Bronchial epithelial cell (primary cell): ENCODE results near the gene GAS5. TPM values are rescaled to one million over a fixed set of nuclear protein-coding genes. Genes with fewer than 3 reads are reported as not detected.

Source experiments
- DNase-seq: peaks from one replicate; pipeline ENCODE4 v3.0.0-alpha.2; 2010; ENCODE audit warnings: low read depth
- FAIRE-seq: peaks from 2 replicates; lab custom pipeline; 2011; peaks lifted over from hg19 to GRCh38; lab: Jason Lieb, UNC
- H3K27me3 ChIP-seq: 2 replicates; pipeline ENCODE4 v1.5.1; 2011; ENCODE audit warnings: low read length; ENCODE audit not compliant: control insufficient read depth, insufficient read depth
- H3K36me3 ChIP-seq: 2 replicates; pipeline ENCODE4 v1.5.1; 2011; ENCODE audit warnings: low read length; ENCODE audit not compliant: control insufficient read depth, insufficient read depth
- H3K4me3 ChIP-seq: 2 replicates; pipeline ENCODE4 v1.5.1; 2011; ENCODE audit warnings: mild to moderate bottlenecking, low read depth, low read length, control low read depth
- total RNA-seq: library from RNA; depleted of rRNA; stranded (reverse); fragments of >200 nt; gene quantifications from 2 replicates; pipeline ENCODE4 v1.2.1, GENCODE V29; 2014
- TF ChIP-seq, protein P1 (sequence below): IDR thresholded peaks from 2 replicates; pipeline ENCODE4 v1.5.1; 2011; ENCODE audit warnings: mild to moderate bottlenecking, moderate library complexity, low read length, control low read depth, inconsistent platforms; ENCODE audit not compliant: insufficient read depth, severe bottlenecking

GAS5 gene
- total RNA-seq, 1 donor from 2014 or later = 2,584 TPM

DNA sequence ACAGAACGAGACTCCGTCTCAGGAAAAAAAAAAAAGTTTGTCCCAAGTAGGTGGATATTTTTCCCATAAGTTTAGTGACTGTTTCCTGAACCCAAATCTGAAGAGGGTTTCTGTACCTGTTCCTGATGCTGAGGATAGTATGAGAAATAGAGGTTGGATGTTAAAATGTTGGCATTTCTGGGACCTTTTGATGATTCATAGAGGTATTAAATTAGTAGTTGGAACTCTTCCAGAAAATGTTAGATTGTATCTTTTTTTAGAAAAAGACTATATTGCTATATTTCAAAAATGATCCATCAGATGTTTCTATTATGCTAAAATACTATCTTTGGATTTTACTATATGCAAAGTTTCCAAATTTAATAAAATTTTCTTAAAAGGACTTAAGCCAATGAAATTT, 40.2 kb downstream of the GAS5 start:
- H3K4me3 ChIP-seq = no peak overlapping the region
- no peaks in the 10 kb centered on the region for H3K27me3 ChIP-seq
- TF ChIP-seq, protein P1, sequence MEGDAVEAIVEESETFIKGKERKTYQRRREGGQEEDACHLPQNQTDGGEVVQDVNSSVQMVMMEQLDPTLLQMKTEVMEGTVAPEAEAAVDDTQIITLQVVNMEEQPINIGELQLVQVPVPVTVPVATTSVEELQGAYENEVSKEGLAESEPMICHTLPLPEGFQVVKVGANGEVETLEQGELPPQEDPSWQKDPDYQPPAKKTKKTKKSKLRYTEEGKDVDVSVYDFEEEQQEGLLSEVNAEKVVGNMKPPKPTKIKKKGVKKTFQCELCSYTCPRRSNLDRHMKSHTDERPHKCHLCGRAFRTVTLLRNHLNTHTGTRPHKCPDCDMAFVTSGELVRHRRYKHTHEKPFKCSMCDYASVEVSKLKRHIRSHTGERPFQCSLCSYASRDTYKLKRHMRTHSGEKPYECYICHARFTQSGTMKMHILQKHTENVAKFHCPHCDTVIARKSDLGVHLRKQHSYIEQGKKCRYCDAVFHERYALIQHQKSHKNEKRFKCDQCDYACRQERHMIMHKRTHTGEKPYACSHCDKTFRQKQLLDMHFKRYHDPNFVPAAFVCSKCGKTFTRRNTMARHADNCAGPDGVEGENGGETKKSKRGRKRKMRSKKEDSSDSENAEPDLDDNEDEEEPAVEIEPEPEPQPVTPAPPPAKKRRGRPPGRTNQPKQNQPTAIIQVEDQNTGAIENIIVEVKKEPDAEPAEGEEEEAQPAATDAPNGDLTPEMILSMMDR = no peak
- no peak for DNase-seq
- no peak for FAIRE-seq
- H3K36me3 ChIP-seq = no peaks in the 10 kb centered on the region

DNA sequence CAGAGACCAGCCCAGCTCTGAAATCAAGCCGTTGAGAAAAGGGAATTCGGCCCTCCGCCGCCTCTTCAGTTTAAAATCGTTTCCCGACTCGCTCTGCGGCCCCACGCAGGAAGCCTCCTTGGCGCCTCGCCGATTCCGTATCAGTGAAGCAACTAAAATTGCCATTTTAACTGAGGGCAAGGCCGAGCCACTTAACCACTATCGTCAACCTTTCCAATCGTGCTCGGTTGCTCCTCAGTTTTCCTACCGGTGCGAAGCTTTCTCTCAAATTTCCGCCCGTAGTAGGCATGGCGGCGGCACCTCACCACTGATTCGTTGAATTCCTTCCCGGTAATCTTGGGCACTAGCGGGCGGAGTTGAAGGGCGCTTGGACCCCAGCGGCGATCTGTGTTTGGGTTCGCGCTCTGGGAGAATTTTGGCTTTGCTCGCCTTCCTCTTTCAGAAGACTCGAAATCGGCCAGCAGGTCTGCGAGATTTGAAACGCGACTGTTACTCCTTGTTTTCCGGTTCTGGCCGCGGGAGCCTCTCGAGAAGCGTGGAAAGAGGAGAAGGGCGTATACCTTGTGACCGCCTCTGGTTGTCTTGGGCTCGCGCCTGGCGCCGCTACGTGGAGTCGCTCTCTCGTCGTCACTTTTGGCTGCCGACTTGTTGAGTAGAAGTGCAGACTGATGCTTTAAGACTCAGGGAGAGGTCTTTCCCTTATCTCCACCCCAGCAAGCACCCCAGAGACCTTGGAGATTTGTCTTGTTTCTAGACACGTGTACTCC, 43.3 kb downstream of the GAS5 start, which contains the start of the genes CENPL and DARS2:
Gene CENPL (minus strand): TSS at position 569 of the 767 bp plus-strand sequence. CDS start 13,584 bp downstream, outside the sequence.
Gene DARS2 (plus strand): TSS at position 359 of the 767 bp plus-strand sequence. CDS start 557 bp downstream, outside the sequence.
- TF ChIP-seq, protein P1 = no peak
- peak within 1 kb of the TSS; percentile 67 for H3K4me3 ChIP-seq
- FAIRE-seq (peak; percentile 13), DNase-seq (peak; percentile 95)
- no peaks in the 10 kb centered on the region for H3K36me3 ChIP-seq
- no peaks in the 10 kb centered on the region for H3K27me3 ChIP-seq

DNA sequence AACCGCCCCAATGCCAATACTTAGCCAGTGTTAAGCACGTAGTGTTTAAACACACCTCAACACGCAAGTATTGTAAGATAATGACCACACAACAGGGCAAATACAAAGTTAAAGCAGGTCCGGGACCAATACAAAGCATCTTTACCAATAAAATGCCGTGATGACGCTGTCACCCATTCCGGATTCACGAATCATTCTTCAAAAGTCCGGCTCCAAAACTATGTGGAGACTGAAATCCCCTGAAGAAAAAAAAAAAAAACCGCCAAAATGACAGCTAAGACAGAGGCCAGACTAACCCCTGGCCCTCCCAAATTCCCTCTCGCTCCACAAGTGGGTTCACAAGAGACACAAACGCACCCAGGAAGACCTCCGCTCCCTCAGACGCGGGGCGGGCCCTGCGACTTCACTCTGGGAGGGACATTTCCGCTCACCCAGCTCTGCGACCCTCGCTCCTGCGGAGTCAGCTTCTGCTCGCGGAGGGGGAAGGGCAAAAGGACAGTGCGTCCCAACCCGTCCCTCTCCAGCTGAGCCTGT, 43.9 kb downstream of the GAS5 start:
- Histone ChIP-seq H3K27me3 (no peaks in the 10 kb centered on the region), H3K36me3 (no peaks in the 10 kb centered on the region), H3K4me3 (peak overlapping the region; percentile 67)
- TF ChIP-seq, protein P1 = no peak
- FAIRE-seq (no peak), DNase-seq (peak; percentile 29)

DNA sequence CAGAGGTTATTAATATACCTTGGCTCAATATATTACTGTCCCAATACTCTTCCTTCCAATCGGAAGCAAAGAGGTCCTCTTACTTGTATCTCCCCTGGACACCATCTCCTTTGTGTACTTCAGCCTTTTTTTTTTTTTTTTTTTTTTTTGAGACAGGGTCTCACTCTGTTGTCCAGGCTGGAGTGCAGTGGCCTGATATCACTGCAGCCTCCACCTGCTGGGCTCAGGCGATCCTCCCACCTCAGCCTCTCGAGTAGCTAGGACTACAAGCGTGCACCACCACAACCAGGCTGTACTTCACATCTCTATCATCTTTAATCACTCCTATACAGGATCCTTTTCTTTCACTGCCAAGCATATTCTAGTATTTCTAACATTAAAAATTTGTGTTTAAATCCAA, 46.1 kb downstream of the GAS5 start:
- Histone ChIP-seq H3K27me3 (no peaks in the 10 kb centered on the region), H3K4me3 (no peak overlapping the region), H3K36me3 (no peaks in the 10 kb centered on the region)
- no peak for FAIRE-seq
- no peak for DNase-seq
- TF ChIP-seq, protein P1 = no peak

DNA sequence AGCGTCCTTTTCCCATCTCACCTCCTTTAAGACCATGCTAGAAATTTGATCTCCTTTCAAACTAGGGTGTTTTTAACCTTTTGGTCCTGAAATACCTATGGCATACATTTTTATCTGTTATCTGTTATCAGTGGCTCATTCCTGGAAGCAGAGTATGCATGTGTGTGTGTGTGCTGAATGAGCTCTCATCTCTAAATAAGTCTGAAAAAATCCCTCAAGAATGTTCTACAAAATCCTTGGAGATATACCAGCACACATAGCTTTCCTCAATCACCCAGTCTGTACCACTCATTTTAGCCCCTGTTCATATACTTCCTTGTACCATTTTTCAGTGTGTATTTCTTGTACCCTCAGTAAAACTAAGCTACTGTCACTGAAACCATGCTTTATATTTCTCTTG, 49.3 kb downstream of the GAS5 start:
- H3K36me3 ChIP-seq = no peaks in the 10 kb centered on the region
- DNase-seq (no peak), FAIRE-seq (no peak)
- H3K27me3 ChIP-seq = no peaks in the 10 kb centered on the region
- TF ChIP-seq, protein P1 = no peak
- no peak overlapping the region for H3K4me3 ChIP-seq

Other genes with a start within 250 kb of the GAS5 start
- gene TEX50, start 232.7 kb downstream of the GAS5 start, total RNA-seq = not detected in 2 replicates
- under 0.01 TPM in 2 replicates for gene ANKRD45, start 198.1 kb downstream of the GAS5 start, total RNA-seq
- gene KLHL20, start 153.0 kb downstream of the GAS5 start, total RNA-seq = 35.8 and 39.0 TPM in 2 replicates
- gene DARS2, start 43.3 kb downstream of the GAS5 start, total RNA-seq = 12.9 and 15.4 TPM in 2 replicates
- gene CENPL, start 43.1 kb downstream of the GAS5 start, total RNA-seq = 5.1 and 5.5 TPM in 2 replicates
- gene ZBTB37, start 391 bp upstream of the GAS5 start, total RNA-seq = 2.9 and 3.8 TPM in 2 replicates
- gene SERPINC1, start 49.3 kb upstream of the GAS5 start, total RNA-seq = not detected in 2 replicates
- 8.2 and 10.4 TPM in 2 replicates for gene RC3H1, start 154.4 kb upstream of the GAS5 start, total RNA-seq